Neuronal stem cell (in vitro differentiated cells): Measurements from ENCODE around the gene ZSWIM8.

ENCODE experiments used
- DNase-seq: peaks from one replicate; pipeline ENCODE4 v3.0.0-alpha.2; 2013; ENCODE audit warnings: low spot score
- H2AFZ ChIP-seq: one replicate; pipeline ENCODE4 v1.6.1; 2013; ENCODE audit warnings: mild to moderate bottlenecking, low read length, inconsistent platforms
- H2AK5ac ChIP-seq: 2 replicates; pipeline ENCODE4 v1.6.1; 2013; ENCODE audit warnings: low read depth, mild to moderate bottlenecking, inconsistent platforms, low read length, moderate library complexity, mixed read lengths
- H2BK120ac ChIP-seq: 2 replicates; pipeline ENCODE4 v1.6.1; 2013; ENCODE audit warnings: low read depth, mild to moderate bottlenecking, inconsistent platforms, low read length, moderate library complexity, mixed read lengths
- H2BK12ac ChIP-seq: one replicate; pipeline ENCODE4 v1.6.1; 2013; ENCODE audit warnings: low read length, inconsistent platforms
- H2BK15ac ChIP-seq: 2 replicates; pipeline ENCODE4 v1.6.1; 2013; ENCODE audit warnings: mild to moderate bottlenecking, low read length, inconsistent platforms, mixed read lengths
- H2BK5ac ChIP-seq: one replicate; pipeline ENCODE4 v1.6.1; 2013; ENCODE audit warnings: inconsistent platforms, mild to moderate bottlenecking, low read length, moderate library complexity
- H3K14ac ChIP-seq: one replicate; pipeline ENCODE4 v1.6.1; 2013; ENCODE audit warnings: low read length, inconsistent platforms
- H3K18ac ChIP-seq: 2 replicates; pipeline ENCODE4 v1.6.1; 2013; ENCODE audit warnings: low read length, inconsistent platforms
- H3K23ac ChIP-seq: 2 replicates; pipeline ENCODE4 v1.6.1; 2013; ENCODE audit warnings: low read depth, mild to moderate bottlenecking, mixed read lengths, low read length, inconsistent platforms; ENCODE audit not compliant: poor library complexity
- H3K27ac ChIP-seq: replicated peaks from 3 replicates; pipeline ENCODE4 v1.5.1; 2013; ENCODE audit warnings: low read length, inconsistent platforms
- H3K27me3 ChIP-seq, 3 experiments: 2 replicates each; pipeline ENCODE4 v1.6.1; 2013; ENCODE audit warnings: low read length in 3 of 3, mild to moderate bottlenecking in 2 of 3, inconsistent platforms in 1 of 3, low read depth in 1 of 3, mixed read lengths in 1 of 3, moderate library complexity in 1 of 3; ENCODE audit not compliant: control insufficient read depth in 3 of 3, insufficient read depth in 3 of 3
- H3K36me3 ChIP-seq, 2 donors: replicated peaks in 1 of 2; 2 replicates each; pipeline ENCODE4 v1.6.1; 2013; ENCODE audit warnings: low read length in 2 of 2; ENCODE audit not compliant: control insufficient read depth in 2 of 2, insufficient read depth in 2 of 2
- H3K4ac ChIP-seq: 2 replicates; pipeline ENCODE4 v1.6.1; 2013; ENCODE audit warnings: inconsistent platforms, mild to moderate bottlenecking, low read length, moderate library complexity
- H3K4me1 ChIP-seq, 2 donors: 1 replicate in 1 of 2; 2 replicates in 1 of 2; pipeline ENCODE4 v1.6.1; 2013; ENCODE audit warnings: low read length in 2 of 2, low read depth in 1 of 2; ENCODE audit not compliant: control insufficient read depth in 2 of 2, insufficient read depth in 1 of 2
- H3K4me2 ChIP-seq: one replicate; pipeline ENCODE4 v1.6.1; 2013; ENCODE audit warnings: mild to moderate bottlenecking, low read length, inconsistent platforms; ENCODE audit not compliant: insufficient read depth, poor library complexity, severe bottlenecking
- H3K4me3 ChIP-seq, 2 donors: 2 replicates each; pipeline ENCODE4 v1.5.1; 2013; ENCODE audit warnings: low read length in 2 of 2, mild to moderate bottlenecking in 2 of 2, inconsistent platforms in 1 of 2, moderate library complexity in 1 of 2
- H3K79me1 ChIP-seq: one replicate; pipeline ENCODE4 v1.6.1; 2013; ENCODE audit warnings: low read depth, mild to moderate bottlenecking, inconsistent platforms, low read length, moderate library complexity
- H3K9ac ChIP-seq: one replicate; pipeline ENCODE4 v1.6.1; 2013; ENCODE audit warnings: mild to moderate bottlenecking, low read depth, low read length, inconsistent platforms; ENCODE audit not compliant: poor library complexity
- H3K9me3 ChIP-seq, 2 donors: replicated peaks in 1 of 2; 2 replicates each; pipeline versions ENCODE3 to v1.6.1; 2013; ENCODE audit warnings: low read length in 2 of 2, mild to moderate bottlenecking in 2 of 2, inconsistent platforms in 1 of 2, low read depth in 1 of 2, mixed read lengths in 1 of 2, moderate library complexity in 1 of 2; ENCODE audit not compliant: control insufficient read depth in 2 of 2, insufficient read depth in 1 of 2
- H4K8ac ChIP-seq: one replicate; pipeline ENCODE4 v1.6.1; 2013; ENCODE audit warnings: low read depth, mild to moderate bottlenecking, inconsistent platforms, low read length, moderate library complexity
- H4K91ac ChIP-seq: one replicate; pipeline ENCODE4 v1.6.1; 2013; ENCODE audit warnings: low read length, low read depth, mild to moderate bottlenecking, inconsistent platforms; ENCODE audit not compliant: poor library complexity
- WGBS, 2 donors: extraction: QIAGEN DNeasy Blood & Tissue Kit; methylation state at CpG; one replicate each; pipeline ENCODE4 v1.1.7; 2013; ENCODE audit warnings: missing lambda C conversion rate in 2 of 2, mixed read lengths in 1 of 2; ENCODE audit not compliant: insufficient read length in 2 of 2, insufficient replicate concordance in 1 of 2; ENCODE audit errors: extremely low coverage in 2 of 2; 5-methylcytosine and 5-hydroxymethylcytosine counted together

ZSWIM8 gene

GRCh38 chr10:73838008-73838567, 52.7 kb downstream of the ZSWIM8 start:
- no peak overlapping the region for H3K9ac ChIP-seq
- H4K91ac ChIP-seq: no peak overlapping the region
- H2BK5ac ChIP-seq: no peak overlapping the region
- H3K4me2 ChIP-seq: no peak overlapping the region
- H3K9me3 ChIP-seq: no peaks in the 10 kb centered on the region
- no peaks in the 10 kb centered on the region for H3K79me1 ChIP-seq
- no CpG with 5 or more reads among the region's 3 CpGs for WGBS, 2 donors
- H2BK15ac ChIP-seq: no peak overlapping the region
- no peak overlapping the region for H3K4me3 ChIP-seq
- H2BK120ac ChIP-seq: no peak overlapping the region
- no peak for DNase-seq
- H3K27me3 ChIP-seq: no peaks in the 10 kb centered on the region
- H3K36me3 ChIP-seq: peaks cover 16 to 49% of the 10 kb centered on the region in 2 donors
- no peak overlapping the region for H2AK5ac ChIP-seq
- H3K4me1 ChIP-seq: peaks cover 9 to 13% of the 10 kb centered on the region in 2 donors
- no peak overlapping the region for H3K23ac ChIP-seq
- H2BK12ac ChIP-seq: no peak overlapping the region
- no peak overlapping the region for H2AFZ ChIP-seq
- no peak overlapping the region for H4K8ac ChIP-seq
- no peak overlapping the region for H3K18ac ChIP-seq
- no peak overlapping the region for H3K27ac ChIP-seq
- no peak overlapping the region for H3K4ac ChIP-seq
- no peak overlapping the region for H3K14ac ChIP-seq

GRCh38 chr10:73838827-73839226, 53.4 kb downstream of the ZSWIM8 start:
- Histone ChIP-seq H3K4ac (no peak overlapping the region), H3K9me3 (no peaks in the 10 kb centered on the region), H2AK5ac (no peak overlapping the region), H2BK12ac (no peak overlapping the region), H3K27me3 (no peaks in the 10 kb centered on the region), H2BK5ac (peak overlapping the region; percentile 9), H3K36me3 (peaks cover 16 to 54% of the 10 kb centered on the region in 2 donors), H4K8ac (no peak overlapping the region), H3K9ac (no peak overlapping the region), H3K4me2 (no peak overlapping the region), H3K14ac (no peak overlapping the region), H3K79me1 (no peaks in the 10 kb centered on the region), H2BK120ac (no peak overlapping the region), H2BK15ac (no peak overlapping the region), H3K4me3 (no peak overlapping the region), H4K91ac (no peak overlapping the region), H3K27ac (no peak overlapping the region), H3K18ac (no peak overlapping the region), H3K4me1 (peaks cover 9 to 13% of the 10 kb centered on the region in 2 donors), H2AFZ (no peak overlapping the region), H3K23ac (no peak overlapping the region)
- no peak for DNase-seq
- no CpG with 5 or more reads among the region's 8 CpGs for WGBS, 2 donors

- Histone ChIP-seq H3K4me1 (peaks cover 9 to 13% of the 10 kb centered on the region in 2 donors), H2BK12ac (no peak overlapping the region), H2BK5ac (peak overlapping the region; percentile 9), H2AK5ac (no peak overlapping the region), H3K23ac (no peak overlapping the region), H2BK120ac (no peak overlapping the region), H3K18ac (no peak overlapping the region), H4K91ac (no peak overlapping the region), H3K4me2 (no peak overlapping the region), H4K8ac (no peak overlapping the region), H3K4me3 (no peak overlapping the region), H3K14ac (no peak overlapping the region), H2AFZ (no peak overlapping the region), H3K36me3 (peaks cover 16 to 54% of the 10 kb centered on the region in 2 donors), H3K9me3 (no peaks in the 10 kb centered on the region), H3K4ac (no peak overlapping the region), H2BK15ac (no peak overlapping the region), H3K9ac (no peak overlapping the region), H3K27ac (no peak overlapping the region), H3K27me3 (no peaks in the 10 kb centered on the region), H3K79me1 (no peaks in the 10 kb centered on the region)
- DNase-seq: no peak
- no CpG with 5 or more reads among the region's 40 CpGs for WGBS, 2 donors
These were observed 54.0 kb downstream of the ZSWIM8 start for GRCh38 chr10:73839276-73839966.

GRCh38 chr10:73840056-73840402, 54.6 kb downstream of the ZSWIM8 start:
- no peaks in the 10 kb centered on the region for H3K79me1 ChIP-seq
- no peak overlapping the region for H2BK15ac ChIP-seq
- no peak overlapping the region for H3K4ac ChIP-seq

More at GRCh38 chr10:73840056-73840402, 54.6 kb downstream of the ZSWIM8 start:
- Histone ChIP-seq H3K14ac (peak overlapping the region; percentile 31), H2AK5ac (no peak overlapping the region), H2BK12ac (no peak overlapping the region), H3K18ac (no peak overlapping the region), H3K27me3 (no peaks in the 10 kb centered on the region), H3K4me3 (no peak overlapping the region), H2BK120ac (no peak overlapping the region), H3K23ac (peak overlapping the region; percentile 6), H3K27ac (peak overlapping the region; percentile 22), H2AFZ (no peak overlapping the region), H3K4me2 (no peak overlapping the region), H3K9me3 (no peaks in the 10 kb centered on the region), H2BK5ac (peak overlapping the region; percentile 9), H3K4me1 (peaks cover 9 to 13% of the 10 kb centered on the region in 2 donors), H3K36me3 (peaks cover 16 to 57% of the 10 kb centered on the region in 2 donors), H3K9ac (no peak overlapping the region), H4K91ac (no peak overlapping the region), H4K8ac (no peak overlapping the region)
- no CpG with 5 or more reads among the region's 4 CpGs for WGBS, 2 donors
- no peak for DNase-seq
